Tibial nerve (tissue), 4 donors: ENCODE data around the gene PARP4. TPM values are rescaled to one million over a fixed set of nuclear protein-coding genes. Genes with fewer than 3 reads are reported as not detected.
A peak's percentile ranks its signal among the peaks of the same experiment; 100 is the strongest.

ENCODE experiments used
- DNase-seq, 2 donors: peaks; one replicate each; pipeline ENCODE4 v3.0.0-alpha.2; 2019; ENCODE audit warnings: low spot score in 2 of 2
- H3K27ac ChIP-seq, 4 donors: fragments of 200-600 bp; sonication (generic) in 3 of 4; one replicate each; pipeline ENCODE4 v1.5.1; 2017 to 2019; ENCODE audit warnings: mild to moderate bottlenecking in 1 of 4
- H3K27me3 ChIP-seq, 2 donors: fragments of 200-600 bp; sonication (generic) in 1 of 2; one replicate each; pipeline versions ENCODE4 v1.5.1 to v1.6.0; 2017 to 2019
- H3K36me3 ChIP-seq, 3 donors: fragments of 200-600 bp; sonication (generic); one replicate each; pipeline ENCODE4 v1.5.1; 2018 to 2019
- H3K4me1 ChIP-seq, 4 donors: fragments of 200-600 bp; sonication (generic) in 3 of 4; one replicate each; pipeline ENCODE4 v1.5.1; 2017 to 2019
- H3K4me3 ChIP-seq, 4 donors: fragments of 200-600 bp; sonication (generic) in 3 of 4; one replicate each; pipeline ENCODE4 v1.5.1; 2017 to 2019; ENCODE audit warnings: mild to moderate bottlenecking in 1 of 4, moderate library complexity in 1 of 4
- H3K9me3 ChIP-seq, 4 donors: fragments of 200-600 bp; sonication (generic) in 3 of 4; one replicate each; pipeline ENCODE4 v1.5.1; 2017 to 2019
- EP300 ChIP-seq, 2 donors: sonication (generic); formaldehyde crosslinking; IDR thresholded peaks; one replicate each; pipeline ENCODE4 v1.6.1; 2017; ENCODE audit warnings: antibody characterized with exemption in 2 of 2, mild to moderate bottlenecking in 1 of 2
- POLR2A ChIP-seq, 2 donors: fragments of 450-650 bp; IDR thresholded peaks; one replicate each; pipeline ENCODE4 v1.6.1; 2017; ENCODE audit warnings: antibody characterized with exemption in 2 of 2, mild to moderate bottlenecking in 2 of 2, moderate library complexity in 2 of 2
- WGBS, 2 donors: methylation state at CpG; one replicate each; pipeline ENCODE4 v1.1.5; 2018; 5-methylcytosine and 5-hydroxymethylcytosine counted together
- total RNA-seq, 4 donors: library from RNA; depleted of rRNA; stranded (reverse); fragments of >200 nt; gene quantifications; one replicate each; pipeline ENCODE4 v1.1.0, GENCODE V29; 2016
- TF ChIP-seq, protein P1 (sequence below), 5 experiments: fragments of 200-600 bp in 3 of 5; fragments of 450-650 bp in 2 of 5; sonication (generic) in 3 of 5; IDR thresholded peaks; one replicate each; pipeline ENCODE4 v1.5.1; 2016 to 2019; ENCODE audit warnings: antibody characterized with exemption in 5 of 5, mild to moderate bottlenecking in 3 of 5, moderate library complexity in 2 of 5

The PARP4 gene
- total RNA-seq, 4 donors from 2014 or later = 44.4 to 51.0 (median 46.8) TPM

DNA sequence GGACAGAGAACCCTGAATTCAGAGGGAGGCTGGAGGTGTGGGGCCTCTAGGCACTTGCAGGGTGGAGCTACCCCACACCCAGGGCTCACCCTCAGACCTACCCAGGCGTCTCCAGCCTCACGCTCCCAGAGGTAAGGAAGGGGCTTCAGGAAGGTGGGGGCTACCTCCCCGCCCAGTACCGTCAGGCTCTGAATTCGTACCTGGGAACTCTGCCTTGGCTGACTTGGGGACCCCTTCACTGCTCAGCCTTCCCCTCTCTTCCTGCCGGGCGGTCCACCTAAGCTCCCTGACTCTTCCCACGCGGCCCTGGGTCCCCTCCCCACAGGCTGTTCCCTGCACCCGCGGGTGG is 28.5 kb upstream of the PARP4 start:
- Histone ChIP-seq H3K36me3 (no peaks in the 10 kb centered on the region), H3K9me3 (no peaks in the 10 kb centered on the region), H3K4me1 (peaks cover 0 to 10% (median 4%) of the 10 kb centered on the region in 4 donors), H3K4me3 (peak overlapping the region in 3 of 4 donors; percentile 21 to 52 (median 37)), H3K27ac (no peak overlapping the region), H3K27me3 (peaks cover 2 to 39% of the 10 kb centered on the region in 2 donors)
- 28 to 35% methylated on average over 9 to 11 of the region's 11 CpGs for WGBS, 2 donors
- no peak for DNase-seq
- no peak for TF ChIP-seq EP300 (IDR thresholded peaks at IDR 0.05)
- TF ChIP-seq POLR2A (IDR thresholded peaks at IDR 0.05) = no peak
- TF ChIP-seq, protein P1, sequence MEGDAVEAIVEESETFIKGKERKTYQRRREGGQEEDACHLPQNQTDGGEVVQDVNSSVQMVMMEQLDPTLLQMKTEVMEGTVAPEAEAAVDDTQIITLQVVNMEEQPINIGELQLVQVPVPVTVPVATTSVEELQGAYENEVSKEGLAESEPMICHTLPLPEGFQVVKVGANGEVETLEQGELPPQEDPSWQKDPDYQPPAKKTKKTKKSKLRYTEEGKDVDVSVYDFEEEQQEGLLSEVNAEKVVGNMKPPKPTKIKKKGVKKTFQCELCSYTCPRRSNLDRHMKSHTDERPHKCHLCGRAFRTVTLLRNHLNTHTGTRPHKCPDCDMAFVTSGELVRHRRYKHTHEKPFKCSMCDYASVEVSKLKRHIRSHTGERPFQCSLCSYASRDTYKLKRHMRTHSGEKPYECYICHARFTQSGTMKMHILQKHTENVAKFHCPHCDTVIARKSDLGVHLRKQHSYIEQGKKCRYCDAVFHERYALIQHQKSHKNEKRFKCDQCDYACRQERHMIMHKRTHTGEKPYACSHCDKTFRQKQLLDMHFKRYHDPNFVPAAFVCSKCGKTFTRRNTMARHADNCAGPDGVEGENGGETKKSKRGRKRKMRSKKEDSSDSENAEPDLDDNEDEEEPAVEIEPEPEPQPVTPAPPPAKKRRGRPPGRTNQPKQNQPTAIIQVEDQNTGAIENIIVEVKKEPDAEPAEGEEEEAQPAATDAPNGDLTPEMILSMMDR (IDR thresholded peaks at IDR 0.05) = no peak

DNA sequence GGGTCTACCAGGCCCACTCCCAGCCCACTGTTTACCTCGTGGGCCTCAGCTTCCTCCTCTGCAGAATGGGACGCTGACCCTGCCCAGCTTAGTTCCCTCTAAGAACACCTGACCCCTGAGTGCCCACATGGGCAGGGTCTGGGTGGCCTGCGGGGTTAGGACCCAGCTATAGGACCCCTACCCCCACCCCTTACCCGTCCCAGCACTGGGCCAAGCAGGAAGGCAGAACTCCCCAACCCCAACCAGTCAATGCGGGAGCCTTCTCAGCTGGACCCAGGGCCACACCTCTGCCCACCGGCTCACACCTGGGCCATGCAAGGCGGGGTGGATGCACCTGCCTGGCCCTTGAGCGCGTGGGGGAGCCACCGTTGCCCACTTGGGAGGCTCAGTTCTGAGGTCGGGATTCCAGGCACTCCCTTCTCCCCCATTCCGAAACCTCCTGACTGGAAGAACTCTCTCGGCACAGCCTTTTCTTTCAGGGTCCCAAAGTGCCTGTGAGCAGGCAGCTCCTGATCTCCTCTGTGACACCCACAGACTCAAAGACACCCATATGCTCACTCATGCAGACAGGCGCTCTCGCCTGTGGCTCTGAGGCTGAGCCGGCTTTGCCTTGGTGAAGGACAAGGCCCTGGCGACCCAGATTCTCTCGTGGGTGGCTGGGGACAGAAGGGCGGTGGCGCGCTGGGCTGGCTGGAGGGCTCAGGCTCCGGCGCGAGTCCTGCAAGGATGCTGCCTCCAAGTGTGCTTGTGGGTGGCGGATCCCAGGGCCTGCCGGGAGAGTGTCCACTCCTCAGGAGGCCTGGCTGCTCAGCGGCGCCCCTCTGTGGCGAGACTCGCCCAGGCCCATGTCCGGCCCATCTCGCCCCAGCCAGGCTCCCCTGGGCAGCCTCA is 27.9 kb upstream of the PARP4 start:
- no peaks in the 10 kb centered on the region for H3K9me3 ChIP-seq
- H3K4me3 ChIP-seq = no peak overlapping the region
- no peak for TF ChIP-seq EP300 (IDR thresholded peaks at IDR 0.05)
- TF ChIP-seq, protein P1 (IDR thresholded peaks at IDR 0.05) = peak in 1 of 5 experiments; percentile 11
- TF ChIP-seq POLR2A (IDR thresholded peaks at IDR 0.05) = no peak
- H3K27ac ChIP-seq = no peak overlapping the region
- WGBS, 2 donors = 89 to 94% methylated on average over 9 to 14 of the region's 32 CpGs
- no peak for DNase-seq
- peaks cover 2 to 39% of the 10 kb centered on the region in 2 donors for H3K27me3 ChIP-seq
- peaks cover 0 to 10% (median 4%) of the 10 kb centered on the region in 4 donors for H3K4me1 ChIP-seq
- no peaks in the 10 kb centered on the region for H3K36me3 ChIP-seq

DNA sequence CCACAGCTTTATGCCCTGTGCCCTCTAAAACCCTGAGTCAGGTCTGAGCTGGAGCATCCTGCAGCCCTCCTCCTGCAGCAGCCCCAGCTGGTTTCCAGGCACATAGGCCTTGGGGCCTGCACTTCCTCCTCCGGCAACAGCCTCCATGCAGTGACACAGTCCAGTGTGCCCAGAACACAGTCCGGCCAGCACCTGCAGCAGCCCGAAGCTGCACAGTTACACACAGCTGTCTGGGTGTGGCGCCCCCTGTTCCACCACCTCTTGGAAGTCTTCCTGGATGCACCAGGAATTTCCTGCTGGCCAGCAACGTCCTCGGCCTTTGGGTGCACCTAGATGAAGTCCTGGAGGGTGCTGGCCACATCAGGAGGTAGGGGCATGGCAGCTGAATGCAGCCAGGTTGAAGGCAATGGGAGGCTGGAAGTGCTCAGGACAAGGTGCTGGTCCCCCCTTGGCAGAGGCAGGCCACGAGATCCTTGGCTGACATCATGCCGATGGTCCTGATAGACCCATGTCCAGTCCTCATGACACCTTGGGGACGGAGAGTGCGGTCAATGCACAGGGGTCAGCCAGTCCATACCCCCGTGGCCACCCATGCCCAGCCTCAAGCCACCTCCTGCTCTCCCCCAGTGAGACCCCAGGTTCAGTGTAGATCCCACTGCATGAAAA is 27.1 kb upstream of the PARP4 start:
- TF ChIP-seq EP300 (IDR thresholded peaks at IDR 0.05) (no peak), POLR2A (IDR thresholded peaks at IDR 0.05) (no peak)
- TF ChIP-seq, protein P1 (IDR thresholded peaks at IDR 0.05) = no peak
- Histone ChIP-seq H3K27me3 (peaks cover 2 to 36% of the 10 kb centered on the region in 2 donors), H3K27ac (no peak overlapping the region), H3K4me3 (no peak overlapping the region), H3K9me3 (no peaks in the 10 kb centered on the region), H3K4me1 (peaks cover 0 to 10% (median 4%) of the 10 kb centered on the region in 4 donors), H3K36me3 (no peaks in the 10 kb centered on the region)
- no peak for DNase-seq
- 85 to 86% methylated on average over 4 to 8 of the region's 11 CpGs for WGBS, 2 donors

DNA sequence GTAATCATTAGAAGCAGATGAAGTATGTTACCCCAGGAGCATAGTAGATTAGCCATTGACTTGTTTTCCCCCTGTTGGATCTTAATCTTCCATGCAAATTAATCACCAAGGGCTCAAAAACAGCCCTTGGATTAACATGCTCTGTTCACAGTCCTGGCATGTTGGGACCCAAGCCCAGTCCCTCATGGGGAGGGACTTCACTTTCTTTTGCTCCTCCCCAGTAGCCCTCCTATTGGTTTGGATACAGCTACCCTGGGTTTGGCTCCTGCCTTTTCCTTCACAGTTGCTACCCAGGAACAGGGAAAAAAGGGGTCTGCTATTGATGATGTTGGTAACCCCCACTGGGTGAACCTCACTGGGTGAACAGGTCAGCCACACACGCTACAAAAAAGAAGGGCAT is 16.9 kb upstream of the PARP4 start:
- Histone ChIP-seq H3K4me3 (no peak overlapping the region), H3K36me3 (no peaks in the 10 kb centered on the region), H3K27ac (no peak overlapping the region), H3K9me3 (no peaks in the 10 kb centered on the region), H3K4me1 (no peaks in the 10 kb centered on the region), H3K27me3 (peaks cover 0 to 10% of the 10 kb centered on the region in 2 donors)
- TF ChIP-seq, protein P1 (IDR thresholded peaks at IDR 0.05) = no peak
- TF ChIP-seq EP300 (IDR thresholded peaks at IDR 0.05) = no peak
- no peak for TF ChIP-seq POLR2A (IDR thresholded peaks at IDR 0.05)
- DNase-seq = no peak
- WGBS, 2 donors = 36 to 62% methylated on average over 1 of the region's 1 CpG
